NCI-H146 treated with DMSO at 0.1 percent for 48 hours (cell line): ENCODE measurements around the gene LPP.

ENCODE experiments used
- DNase-seq: peaks from one replicate; lab custom pipeline; 2025; ENCODE audit not compliant: unreplicated experiment; lab: John Stamatoyannopoulos, UW

LPP gene

GRCh38 chr3:188271226-188271914 lies 117.4 kb downstream of the LPP start:
- no peak for DNase-seq

- no peak for DNase-seq
Measured at GRCh38 chr3:188272481-188273372, 118.8 kb downstream of the LPP start.

GRCh38 chr3:188274249-188274915 lies 120.4 kb downstream of the LPP start:
- no peak for DNase-seq

- DNase-seq, result no peak
Measured at GRCh38 chr3:188276375-188276774, 122.4 kb downstream of the LPP start.

GRCh38 chr3:188278717-188279324 lies 124.9 kb downstream of the LPP start:
- no peak for DNase-seq

- no peak for DNase-seq
Measured at GRCh38 chr3:188279502-188280335, 125.8 kb downstream of the LPP start.

GRCh38 chr3:188280627-188281026 lies 126.7 kb downstream of the LPP start:
- no peak for DNase-seq

GRCh38 chr3:188282871-188283270 lies 128.9 kb downstream of the LPP start:
- no peak for DNase-seq

GRCh38 chr3:188283347-188283746 lies 129.4 kb downstream of the LPP start:
- no peak for DNase-seq

- DNase-seq, result no peak
Measured at GRCh38 chr3:188284455-188285212, 130.7 kb downstream of the LPP start.

- no peak for DNase-seq
Measured at GRCh38 chr3:188286087-188286513, 132.1 kb downstream of the LPP start.

- DNase-seq, result no peak
Measured at GRCh38 chr3:188287339-188287738, 133.4 kb downstream of the LPP start.

- DNase-seq, result no peak
Measured at GRCh38 chr3:188287762-188288505, 134.0 kb downstream of the LPP start.

GRCh38 chr3:188292251-188292650 lies 138.3 kb downstream of the LPP start:
- no peak for DNase-seq

- DNase-seq, result no peak
Measured at GRCh38 chr3:188292827-188293226, 138.9 kb downstream of the LPP start.

GRCh38 chr3:188294113-188294512 lies 140.2 kb downstream of the LPP start:
- no peak for DNase-seq

- peak; percentile 51 for DNase-seq
Measured at GRCh38 chr3:188294823-188295487, 141.0 kb downstream of the LPP start.

- no peak for DNase-seq
Measured at GRCh38 chr3:188295876-188296275, 141.9 kb downstream of the LPP start.
